Right hindlimb (tissue), 1 donor: Measurements from ENCODE around the gene SPATA16.
A peak's percentile ranks its signal among the peaks of the same experiment; 100 is the strongest.
"Not testable (repeated sequence)": the region's sequence is repeated elsewhere in the genome, so short reads cannot be mapped to it uniquely, and the experiment has no call there.

Source experiments
- DNase-seq: peaks from one replicate; pipeline ENCODE4 v3.0.0-alpha.2; 2018

Gene SPATA16, protein sequence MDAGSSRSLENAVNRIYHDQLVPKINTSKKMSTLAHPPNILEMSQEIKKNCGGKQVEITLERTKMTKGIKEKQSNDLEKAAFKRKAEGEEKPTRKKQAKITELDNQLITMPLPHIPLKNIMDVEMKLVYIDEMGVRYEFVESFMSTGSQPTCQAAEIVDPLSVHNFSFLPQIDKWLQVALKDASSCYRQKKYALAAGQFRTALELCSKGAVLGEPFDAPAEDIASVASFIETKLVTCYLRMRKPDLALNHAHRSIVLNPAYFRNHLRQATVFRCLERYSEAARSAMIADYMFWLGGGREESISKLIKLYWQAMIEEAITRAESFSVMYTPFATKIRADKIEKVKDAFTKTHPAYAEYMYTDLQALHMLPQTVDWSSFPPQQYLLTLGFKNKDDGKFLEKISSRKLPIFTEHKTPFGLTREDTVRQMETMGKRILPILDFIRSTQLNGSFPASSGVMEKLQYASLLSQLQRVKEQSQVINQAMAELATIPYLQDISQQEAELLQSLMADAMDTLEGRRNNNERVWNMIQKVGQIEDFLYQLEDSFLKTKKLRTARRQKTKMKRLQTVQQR

GRCh38 chr3:173140986-173141385 lies at the start of gene SPATA16:
Gene SPATA16, minus strand, starts transcription at chr3:173141235. Its CDS starts 23,504 bp downstream, at chr3:173117731.
- no peak for DNase-seq

- not testable (repeated sequence) for DNase-seq
Measured at GRCh38 chr3:173183022-173183421, 42.0 kb upstream of the SPATA16 start.

DNA sequence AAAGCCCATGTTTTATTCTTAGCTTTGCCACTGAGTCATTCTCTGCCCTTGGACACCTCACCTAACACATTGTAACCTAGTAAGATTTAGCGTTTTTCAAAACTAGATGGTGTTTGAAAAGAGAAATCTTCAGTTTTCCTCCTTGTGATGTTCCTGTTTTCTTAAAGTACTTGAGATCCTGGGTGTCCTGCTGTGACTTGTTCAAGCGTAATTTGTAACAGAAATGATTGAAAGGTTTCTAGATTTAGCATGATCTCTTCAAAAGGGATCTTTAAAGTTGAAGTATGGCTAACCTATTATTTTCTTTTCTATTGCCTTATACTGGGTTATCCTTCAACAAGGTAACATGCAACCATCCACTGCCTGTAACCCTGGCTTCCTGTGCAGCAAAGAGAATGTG lies 32.6 kb upstream of the SPATA16 start:
- no peak for DNase-seq

DNA sequence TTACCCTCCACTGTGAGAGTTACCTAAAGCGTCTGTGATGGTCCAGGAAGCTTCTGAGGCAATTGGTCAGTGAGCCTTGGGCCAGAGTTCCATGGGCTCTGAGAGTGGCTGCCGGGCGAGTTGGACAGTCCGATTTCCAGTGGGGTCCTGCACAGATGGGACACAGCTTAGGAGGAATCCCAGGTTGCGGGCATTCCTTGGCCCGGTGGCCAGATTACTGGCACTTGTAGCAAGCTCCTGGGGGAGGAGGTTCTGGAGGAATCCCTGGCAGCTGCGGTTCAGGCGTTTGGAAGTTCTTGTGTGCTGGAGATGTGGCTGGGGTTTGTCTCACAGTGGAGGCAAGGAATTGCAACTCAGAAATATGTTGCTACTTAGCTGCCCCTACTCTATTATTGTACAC lies 18.1 kb upstream of the SPATA16 start:
- not testable (repeated sequence) for DNase-seq

- not testable (repeated sequence) for DNase-seq
Measured at GRCh38 chr3:173156533-173156932, 15.5 kb upstream of the SPATA16 start.

- DNase-seq = no peak
Measured at GRCh38 chr3:173153631-173154030, 12.6 kb upstream of the SPATA16 start.

GRCh38 chr3:173139420-173139819 lies 1.6 kb downstream of the SPATA16 start:
- DNase-seq = no peak

DNA sequence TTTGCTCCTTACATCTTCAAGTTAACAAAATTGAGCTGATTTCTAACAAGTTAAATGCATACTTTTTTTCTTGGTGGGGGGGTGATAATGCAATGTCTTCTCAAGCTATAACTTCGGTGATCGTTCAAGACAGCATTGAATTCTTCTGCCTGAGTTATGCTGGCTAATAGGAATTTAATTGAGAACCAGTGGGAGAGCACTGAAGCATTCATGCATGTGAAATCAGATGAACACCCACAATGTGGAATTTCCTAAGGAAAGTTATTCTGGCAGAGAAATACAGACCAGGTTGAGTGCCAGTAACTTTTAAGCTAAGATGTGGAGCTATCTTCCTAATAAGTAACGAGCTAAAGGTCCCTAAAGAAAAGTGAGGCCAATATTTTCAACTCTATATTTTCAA lies 3.0 kb downstream of the SPATA16 start:
- DNase-seq = no peak

DNA sequence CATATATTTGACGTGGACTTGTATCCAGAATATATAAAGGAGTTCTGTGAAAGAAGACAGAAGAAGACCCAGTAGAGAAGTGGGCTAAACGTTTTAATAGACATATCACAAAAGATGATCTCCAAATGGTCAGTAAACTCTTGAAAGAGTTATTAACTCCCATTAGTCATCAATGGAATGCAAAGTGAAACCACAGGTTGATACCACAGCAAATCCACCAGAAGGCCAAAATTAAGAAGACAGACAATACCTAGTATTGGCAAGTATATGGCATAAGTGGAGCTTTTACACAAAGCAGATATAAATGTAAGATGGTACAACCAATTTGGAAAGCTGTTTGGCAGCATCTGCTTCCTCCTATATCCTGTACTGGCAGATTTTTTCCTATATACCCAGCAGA lies 6.0 kb downstream of the SPATA16 start:
- DNase-seq = no peak

DNA sequence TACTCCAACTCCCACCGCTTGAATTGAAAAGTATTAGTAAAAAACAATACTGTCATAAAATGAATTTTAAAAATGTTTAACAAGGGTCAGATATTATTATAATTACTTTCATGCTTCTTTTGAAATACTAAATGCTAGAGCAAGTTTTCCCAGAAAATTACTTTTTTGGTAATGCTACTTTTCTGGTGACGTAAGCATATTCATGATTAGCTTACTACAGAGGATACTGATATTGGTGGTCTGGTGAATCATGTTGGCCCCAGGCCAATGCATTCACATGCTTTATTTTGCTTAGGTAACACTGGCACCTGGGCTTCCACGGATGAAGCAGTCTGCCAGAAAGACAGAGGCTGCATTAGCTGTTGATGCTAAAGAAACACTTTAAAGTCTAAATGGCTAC lies 12.4 kb downstream of the SPATA16 start:
- no peak for DNase-seq

DNA sequence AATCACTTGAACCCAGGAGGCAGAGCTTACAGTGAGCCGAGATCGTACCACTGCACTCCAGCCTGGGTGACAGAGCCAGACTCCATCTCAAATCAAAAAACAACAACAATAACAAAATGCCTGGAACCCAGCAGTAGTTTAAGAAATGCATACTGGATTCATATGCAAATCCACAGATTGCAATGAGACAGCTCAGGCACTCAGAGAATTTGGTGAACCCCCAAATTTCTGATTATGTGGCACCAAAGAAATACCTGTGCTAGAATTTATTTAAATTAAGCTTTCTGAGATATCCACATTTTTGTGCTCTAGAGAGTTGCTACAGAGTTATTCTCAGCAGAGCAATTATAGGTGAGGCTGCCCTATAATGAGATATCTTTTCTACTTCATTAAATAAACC lies 29.7 kb downstream of the SPATA16 start:
- no peak for DNase-seq

GRCh38 chr3:173109143-173109542 lies 31.9 kb downstream of the SPATA16 start:
- DNase-seq = no peak

- DNase-seq = no peak
Measured at GRCh38 chr3:173103469-173103868, 37.6 kb downstream of the SPATA16 start.

- DNase-seq = no peak
Measured at GRCh38 chr3:173098959-173099358, 42.1 kb downstream of the SPATA16 start.

DNA sequence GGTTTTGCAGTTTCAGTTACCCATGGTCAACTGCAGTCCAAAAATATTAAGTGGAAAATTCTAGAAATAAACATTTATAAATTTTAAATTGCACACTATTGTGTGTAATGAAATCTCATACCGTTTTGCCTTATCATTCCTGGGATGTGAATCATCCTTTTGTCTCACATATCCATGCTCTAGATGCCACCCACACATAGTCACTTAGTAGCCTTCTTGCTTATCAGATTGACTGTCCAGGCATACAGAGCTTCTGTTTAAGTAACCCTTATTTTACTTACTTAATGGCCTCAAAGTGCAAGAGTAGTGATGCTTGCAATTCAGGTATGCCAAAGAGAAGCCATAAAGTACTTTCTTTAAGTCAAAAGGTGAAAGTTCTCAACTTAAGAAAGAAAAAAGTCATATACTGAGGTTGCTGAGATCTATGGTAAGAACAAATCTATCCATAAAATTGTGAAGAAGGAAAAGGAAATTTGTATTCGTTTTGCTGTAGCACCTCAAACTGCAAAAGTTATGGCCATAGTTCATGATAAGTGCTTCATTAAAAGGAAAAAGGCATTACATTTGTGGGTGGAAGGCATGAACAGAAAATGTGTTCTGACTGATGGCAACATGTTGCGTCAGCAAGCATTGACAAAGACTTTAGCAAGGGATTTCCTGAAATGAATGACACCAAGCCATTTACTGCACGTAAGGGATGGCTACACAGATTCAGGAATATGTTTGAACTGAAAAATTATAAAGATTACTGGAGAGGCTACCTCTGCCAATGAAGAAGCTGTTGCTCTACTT lies 43.8 kb downstream of the SPATA16 start:
- DNase-seq = no peak

DNA sequence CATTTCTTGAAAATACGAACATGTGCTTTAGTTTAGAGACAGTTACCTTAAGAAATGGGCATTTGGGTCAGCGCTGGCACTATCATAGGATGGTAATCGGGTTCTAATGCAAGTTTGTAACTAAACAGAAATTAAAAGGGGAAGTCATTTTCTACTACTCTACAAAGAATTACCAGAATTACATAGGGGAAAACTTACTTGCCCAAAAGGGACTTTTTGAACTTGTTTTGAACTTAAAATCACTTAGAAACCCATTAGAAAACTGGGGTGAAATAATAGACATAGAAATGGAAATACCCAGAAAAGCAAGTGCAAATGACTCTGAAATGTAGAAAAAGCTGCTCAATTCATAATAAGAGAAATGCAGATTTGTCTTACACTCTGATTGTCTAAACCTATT lies 44.9 kb downstream of the SPATA16 start:
- no peak for DNase-seq

- DNase-seq = no peak
Measured at GRCh38 chr3:173092038-173092437, 49.0 kb downstream of the SPATA16 start.

DNA sequence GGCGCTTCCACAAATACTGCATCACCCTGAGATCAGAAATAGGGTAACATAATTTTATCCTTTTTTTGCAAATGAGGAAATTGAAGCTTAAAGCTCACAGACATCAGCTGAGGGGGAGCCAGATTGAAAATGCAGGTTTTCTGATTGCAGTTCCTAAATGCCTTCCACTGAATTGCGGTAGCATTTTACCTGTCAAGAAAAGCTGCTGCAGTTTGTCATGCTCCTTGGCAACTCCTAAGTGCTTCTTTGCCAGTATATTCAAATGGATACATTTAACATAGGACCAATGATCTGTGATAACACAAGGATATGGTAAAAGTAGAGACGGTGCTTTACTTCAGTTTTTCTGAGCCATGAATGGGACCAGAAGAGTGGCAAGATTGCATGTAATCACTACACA lies 50.5 kb downstream of the SPATA16 start:
- DNase-seq = no peak

- no peak for DNase-seq
Measured at GRCh38 chr3:173089283-173089682, 51.8 kb downstream of the SPATA16 start.

DNA sequence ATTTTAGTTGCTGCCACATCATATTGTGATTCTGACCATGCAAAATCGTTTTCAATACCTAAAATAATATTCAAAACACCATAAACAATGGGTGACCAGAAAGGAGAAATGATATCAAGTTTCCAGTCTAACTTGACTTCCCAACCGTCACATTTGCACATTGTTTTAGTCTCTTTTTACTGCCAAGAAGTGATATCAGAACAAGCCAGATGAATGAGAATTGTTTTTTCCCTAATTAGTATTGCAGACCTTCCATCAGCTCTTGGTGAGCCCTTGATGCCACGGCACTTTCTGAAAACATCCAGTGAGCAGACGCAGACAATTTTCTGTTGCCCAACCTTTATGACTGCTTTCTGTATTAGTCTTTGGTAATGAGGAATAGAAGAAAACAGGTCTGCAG lies 62.5 kb downstream of the SPATA16 start:
- DNase-seq = no peak

DNA sequence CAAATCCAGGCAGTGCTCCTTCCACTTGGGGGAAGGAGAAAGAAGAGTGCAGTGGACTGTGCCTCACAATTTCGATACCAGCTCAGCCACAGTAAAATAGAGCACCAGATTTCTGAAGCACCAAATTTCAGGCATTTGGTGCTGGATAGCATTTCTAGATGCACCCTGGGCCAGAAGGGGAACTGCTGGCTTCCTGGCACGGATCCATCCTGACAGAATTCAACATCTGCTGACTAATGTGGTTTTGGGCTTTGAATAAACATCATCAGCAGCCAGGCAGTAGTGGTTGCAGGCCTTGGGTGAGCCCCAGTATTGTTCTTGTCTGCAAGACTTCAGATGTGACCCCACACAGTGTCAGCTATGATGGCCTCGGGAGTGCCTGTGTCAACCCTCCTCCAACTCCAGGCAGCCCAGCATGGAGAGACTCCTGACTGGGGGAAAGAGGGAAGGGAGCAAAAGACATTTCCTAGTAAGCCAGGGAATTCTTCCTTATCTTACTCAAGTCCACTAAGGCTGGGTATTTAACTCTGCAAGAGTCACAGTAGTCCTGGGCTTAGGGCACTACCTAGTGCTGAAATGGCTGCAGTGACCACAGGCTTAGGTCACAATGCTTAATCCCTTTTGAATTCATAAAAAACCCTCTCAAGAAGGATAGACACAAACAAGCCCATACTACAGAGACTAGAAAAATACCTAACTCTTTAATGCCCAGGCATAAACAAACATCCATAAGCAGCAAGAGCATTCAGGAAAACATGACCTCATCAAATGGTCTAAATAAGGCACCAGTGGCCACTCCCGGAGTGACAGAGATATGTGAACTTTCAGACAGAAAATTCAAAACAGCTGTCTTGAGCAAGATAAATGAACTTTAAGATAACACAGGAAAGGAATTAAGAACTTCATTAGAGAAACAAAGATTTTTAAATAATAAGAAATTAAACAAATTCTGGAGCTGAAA lies 74.7 kb downstream of the SPATA16 start:
- peak; percentile 44 for DNase-seq

- DNase-seq = peak; percentile 62
Measured at GRCh38 chr3:173065543-173065981, 75.5 kb downstream of the SPATA16 start.

GRCh38 chr3:173064631-173065030 lies 76.4 kb downstream of the SPATA16 start:
- DNase-seq = no peak
